GM21447 (cell line): ENCODE data around the gene AUTS2.
"Not testable (repeated sequence)": the region's sequence is repeated elsewhere in the genome, so short reads cannot be mapped to it uniquely, and the experiment has no call there.

ENCODE experiments used
- ATAC-seq: cut with Tn5 transposase; IDR thresholded peaks from one replicate; pipeline ENCODE4 v1.9.1; 2021; ENCODE audit not compliant: unreplicated experiment

Gene AUTS2

GRCh38 chr7:70712942-70713341, 1114.7 kb downstream of the AUTS2 start:
- no peak for ATAC-seq

DNA sequence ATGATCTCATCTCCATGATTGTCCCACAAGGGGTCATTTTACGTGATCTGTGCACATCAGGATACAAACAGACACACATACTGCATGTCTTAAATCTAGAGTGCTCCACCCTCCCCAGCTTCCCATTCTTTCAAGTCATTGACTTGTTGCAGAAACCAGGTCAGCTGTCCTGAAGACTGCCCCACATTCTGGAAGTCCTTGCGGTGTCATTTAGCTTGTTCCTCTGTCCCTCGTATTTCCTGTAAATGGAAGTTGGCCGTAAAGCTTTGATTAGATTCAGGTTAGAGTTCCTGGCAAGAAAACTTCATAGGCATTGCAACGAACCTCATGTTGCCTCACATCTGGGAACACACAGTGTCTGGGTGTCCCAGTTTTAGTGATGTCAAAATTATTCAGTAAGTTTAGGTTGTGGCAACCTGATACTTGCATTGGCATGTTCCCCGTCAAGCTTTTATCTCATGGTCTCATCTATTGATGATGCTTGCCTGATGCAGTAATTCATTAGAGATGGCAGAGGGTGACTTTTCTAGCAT, 1116.3 kb downstream of the AUTS2 start:
- no peak for ATAC-seq

DNA sequence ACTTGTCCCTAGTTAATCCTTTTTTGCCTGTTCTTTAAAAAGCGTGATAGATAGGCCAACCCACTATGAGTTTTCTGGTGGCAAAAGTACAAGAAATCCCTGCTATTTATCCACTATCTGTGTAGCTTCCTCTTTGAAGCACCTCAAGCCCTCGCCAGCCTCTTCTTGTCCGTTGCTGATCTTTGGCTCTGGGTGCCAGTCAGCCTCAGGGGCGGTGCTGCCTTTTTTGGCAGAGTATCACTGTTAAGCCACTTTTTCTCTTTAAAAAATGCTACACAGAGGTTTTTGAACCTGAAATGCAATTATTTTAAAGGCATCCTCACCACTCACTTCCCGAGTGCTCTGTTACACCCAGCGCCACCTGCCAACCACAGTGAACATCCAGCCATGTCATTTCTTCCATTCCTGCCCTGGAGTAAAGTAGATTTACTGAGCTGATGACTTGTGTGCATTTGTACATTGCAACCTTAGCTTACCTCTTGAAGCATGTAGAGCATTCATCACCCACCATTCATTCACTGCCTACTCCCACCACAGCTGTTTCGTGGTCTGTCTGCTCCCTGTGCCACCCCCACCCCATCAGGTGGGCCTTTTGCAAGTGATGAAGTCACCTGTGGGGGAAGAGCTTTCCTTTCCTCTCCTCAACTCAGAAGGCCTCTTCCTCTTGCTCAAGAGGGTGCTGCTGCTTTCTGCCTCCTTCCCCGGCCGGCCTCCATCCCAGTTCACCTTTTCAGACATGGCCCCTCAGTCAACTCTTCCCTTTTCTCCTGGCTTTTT, 1119.5 kb downstream of the AUTS2 start:
- no peak for ATAC-seq

GRCh38 chr7:70719125-70719524, 1120.8 kb downstream of the AUTS2 start:
- no peak for ATAC-seq

GRCh38 chr7:70720191-70720873, 1122.1 kb downstream of the AUTS2 start:
- no peak for ATAC-seq

DNA sequence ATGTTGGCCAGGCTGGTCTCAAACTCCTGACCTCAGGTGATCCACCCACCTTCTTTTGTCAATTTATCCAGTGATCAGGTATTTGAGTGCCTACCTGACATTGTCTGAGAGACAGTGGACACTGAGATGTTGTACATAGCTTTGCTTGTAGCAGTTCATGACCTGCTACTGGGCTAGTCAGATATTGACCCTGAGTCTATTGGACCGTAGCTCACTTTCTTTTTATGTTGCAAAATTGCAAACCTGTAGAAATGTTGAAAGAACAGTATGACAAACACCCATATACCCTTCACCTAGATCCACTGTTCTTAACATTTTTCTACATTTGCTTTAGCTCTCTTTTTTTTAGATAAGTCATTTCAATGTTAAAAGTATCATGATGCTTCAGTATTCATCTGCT, 1123.2 kb downstream of the AUTS2 start:
- ATAC-seq = no peak

DNA sequence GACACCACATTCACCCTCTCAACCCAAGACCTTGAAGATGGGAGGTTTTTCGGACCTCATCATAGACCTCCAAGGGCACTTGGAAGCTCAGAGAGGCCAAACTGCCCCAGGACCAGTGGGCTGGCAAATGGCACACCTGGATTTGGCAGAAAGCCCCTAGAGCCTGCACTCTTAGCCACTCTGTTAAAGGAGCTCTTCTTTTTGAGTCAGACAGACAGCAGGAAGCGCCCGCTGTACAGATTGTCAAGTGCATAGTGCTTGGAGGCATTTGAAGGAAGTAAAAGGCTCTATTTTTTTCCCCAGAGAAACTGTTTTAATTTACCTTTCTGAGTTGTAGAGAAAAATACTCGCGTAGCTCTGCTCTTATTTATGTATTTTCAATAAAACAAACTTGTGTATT, 1125.1 kb downstream of the AUTS2 start:
- ATAC-seq = no peak

DNA sequence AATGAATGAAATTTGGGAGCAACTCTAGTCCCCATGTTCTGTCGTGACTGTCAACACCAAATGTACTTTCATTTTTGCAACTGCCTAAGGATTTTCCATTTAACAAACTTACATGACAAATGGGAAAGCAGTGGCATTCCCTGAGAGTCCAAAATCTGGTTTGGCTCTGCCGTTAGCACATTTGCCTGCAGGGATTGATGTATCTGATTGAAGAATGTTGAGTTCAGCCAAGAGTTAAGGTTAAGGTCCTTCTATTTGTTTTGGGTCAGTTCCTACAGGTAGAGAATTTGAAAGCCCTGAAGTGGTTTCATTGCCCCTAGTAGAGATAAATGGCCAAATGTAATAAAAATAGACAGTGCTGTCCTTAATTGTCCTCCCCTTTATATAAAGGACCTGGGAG, 1127.2 kb downstream of the AUTS2 start:
- no peak for ATAC-seq

GRCh38 chr7:70726294-70726693, 1128.0 kb downstream of the AUTS2 start:
- ATAC-seq = no peak

GRCh38 chr7:70726951-70727378, 1128.7 kb downstream of the AUTS2 start:
- peak; percentile 73 for ATAC-seq

GRCh38 chr7:70727861-70728260, 1129.6 kb downstream of the AUTS2 start:
- ATAC-seq = no peak

DNA sequence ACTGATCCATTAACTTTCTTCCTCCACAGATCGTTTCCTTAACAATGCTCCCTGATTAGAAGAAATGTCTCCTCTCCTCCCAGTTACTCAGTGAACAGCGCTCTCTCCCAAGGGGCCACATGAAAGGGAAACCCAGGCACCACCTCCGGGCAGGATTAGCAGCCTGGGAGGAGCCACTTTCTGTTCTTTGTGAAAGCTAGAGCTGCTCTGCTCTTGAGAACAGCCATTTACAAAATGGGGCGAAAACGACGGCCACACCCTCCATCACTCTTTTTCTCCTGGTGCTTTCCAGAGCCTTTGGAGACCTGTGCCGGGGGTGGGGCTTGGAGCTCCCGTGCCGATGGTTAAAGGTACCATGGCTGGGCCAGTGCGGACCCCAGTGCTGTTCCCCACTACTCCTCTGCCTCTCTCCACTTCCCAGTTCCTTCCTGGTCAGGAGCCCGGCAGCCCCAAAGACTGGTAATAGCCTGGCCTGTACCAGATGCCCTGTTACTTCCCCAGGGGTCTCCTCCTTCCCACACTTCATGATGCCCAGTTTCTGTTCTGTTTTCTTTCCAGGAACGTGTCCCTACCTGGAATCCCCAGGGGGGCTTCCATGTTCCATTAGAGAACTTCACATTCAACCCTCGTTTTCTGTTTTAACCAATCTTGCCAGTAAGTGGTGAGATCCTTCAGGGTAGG, 1130.7 kb downstream of the AUTS2 start:
- no peak for ATAC-seq

GRCh38 chr7:70729553-70730157, 1131.4 kb downstream of the AUTS2 start:
- ATAC-seq = not testable (repeated sequence)

DNA sequence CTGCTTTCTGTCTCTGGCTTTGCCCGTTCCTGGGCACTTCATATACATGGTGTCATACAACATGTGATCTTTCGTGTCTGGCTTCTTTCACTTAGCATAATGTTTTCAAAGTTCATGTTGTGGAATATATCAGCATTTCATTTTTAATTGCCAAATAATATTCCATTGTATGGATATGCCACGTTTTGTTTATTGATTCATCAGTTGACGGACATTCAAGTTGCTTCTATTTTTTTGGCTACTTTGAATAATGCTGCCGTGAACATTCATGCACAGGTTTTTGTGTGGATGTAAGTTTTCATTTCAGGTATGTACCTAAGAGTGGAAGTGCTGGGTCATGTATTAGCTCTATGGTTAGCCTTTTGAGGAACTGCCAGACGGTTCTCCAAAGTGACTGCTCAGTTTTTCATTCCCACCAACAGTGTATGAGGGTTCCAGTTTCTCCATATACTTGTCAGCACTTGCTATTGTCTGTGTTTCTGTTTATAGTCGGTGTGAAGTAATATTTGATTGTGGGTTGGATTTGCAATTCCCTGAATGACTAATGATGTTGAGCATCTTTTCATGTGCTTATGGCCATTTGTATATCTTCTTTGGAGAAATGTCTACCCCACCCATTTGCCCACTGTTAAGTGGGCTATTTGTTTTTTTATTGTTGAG, 1132.3 kb downstream of the AUTS2 start:
- no peak for ATAC-seq

DNA sequence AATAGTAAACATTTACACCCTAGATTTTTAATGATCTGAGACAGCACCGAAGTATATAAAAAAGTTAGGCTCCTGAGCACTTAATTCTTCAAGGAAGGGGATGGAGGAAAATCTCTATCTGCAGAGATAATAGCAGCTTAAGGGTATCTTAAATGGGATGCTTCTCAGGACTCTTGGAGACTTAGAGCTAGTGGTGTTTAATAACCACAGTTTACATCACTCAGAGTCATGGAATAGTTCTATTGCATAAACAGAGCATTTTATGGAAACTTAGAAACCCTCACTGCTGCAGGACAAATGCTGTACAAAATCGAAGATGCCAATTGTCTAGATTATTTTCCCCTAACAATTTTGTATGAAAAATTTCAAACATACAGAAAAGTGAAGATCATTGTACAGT, 1134.8 kb downstream of the AUTS2 start:
- no peak for ATAC-seq

DNA sequence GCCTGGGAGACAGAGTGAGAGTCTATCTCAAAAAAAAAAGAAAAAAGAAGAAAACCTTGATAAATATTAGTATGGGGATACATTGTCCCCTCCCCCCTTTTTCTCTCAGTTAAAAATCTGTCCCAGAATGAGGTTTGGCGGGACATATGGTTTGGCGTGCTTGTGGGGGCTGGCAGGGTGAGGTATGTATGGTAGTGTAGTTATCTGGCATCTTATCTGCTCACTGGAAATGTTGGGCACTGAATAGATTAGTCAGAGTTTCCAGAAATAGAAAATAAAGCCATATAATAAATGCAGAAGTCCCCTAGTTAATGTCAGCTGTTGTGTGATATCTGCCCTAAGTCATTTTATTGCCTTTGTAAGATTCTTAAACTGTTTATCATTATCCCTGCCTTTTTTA, 1136.1 kb downstream of the AUTS2 start:
- ATAC-seq = no peak

DNA sequence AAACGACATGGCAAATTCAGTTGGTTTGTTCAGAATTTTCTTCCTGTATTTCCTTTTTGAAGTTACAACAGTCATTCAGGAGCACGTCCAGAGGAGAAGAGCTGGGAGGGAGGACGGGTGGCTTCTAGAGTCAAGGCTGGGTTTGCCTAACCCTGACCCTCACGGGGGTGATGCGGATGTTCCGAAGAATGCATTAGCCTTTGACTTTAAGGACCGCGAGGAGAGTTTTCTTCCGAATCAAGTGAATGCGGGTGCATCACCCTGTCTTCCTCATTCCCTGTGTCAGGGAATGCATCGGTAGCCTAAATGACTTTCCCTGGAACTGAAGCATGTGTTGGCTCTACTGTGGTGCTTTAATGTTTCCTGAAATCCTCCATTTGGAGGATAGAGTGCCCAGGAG, 1137.0 kb downstream of the AUTS2 start:
- ATAC-seq = no peak

DNA sequence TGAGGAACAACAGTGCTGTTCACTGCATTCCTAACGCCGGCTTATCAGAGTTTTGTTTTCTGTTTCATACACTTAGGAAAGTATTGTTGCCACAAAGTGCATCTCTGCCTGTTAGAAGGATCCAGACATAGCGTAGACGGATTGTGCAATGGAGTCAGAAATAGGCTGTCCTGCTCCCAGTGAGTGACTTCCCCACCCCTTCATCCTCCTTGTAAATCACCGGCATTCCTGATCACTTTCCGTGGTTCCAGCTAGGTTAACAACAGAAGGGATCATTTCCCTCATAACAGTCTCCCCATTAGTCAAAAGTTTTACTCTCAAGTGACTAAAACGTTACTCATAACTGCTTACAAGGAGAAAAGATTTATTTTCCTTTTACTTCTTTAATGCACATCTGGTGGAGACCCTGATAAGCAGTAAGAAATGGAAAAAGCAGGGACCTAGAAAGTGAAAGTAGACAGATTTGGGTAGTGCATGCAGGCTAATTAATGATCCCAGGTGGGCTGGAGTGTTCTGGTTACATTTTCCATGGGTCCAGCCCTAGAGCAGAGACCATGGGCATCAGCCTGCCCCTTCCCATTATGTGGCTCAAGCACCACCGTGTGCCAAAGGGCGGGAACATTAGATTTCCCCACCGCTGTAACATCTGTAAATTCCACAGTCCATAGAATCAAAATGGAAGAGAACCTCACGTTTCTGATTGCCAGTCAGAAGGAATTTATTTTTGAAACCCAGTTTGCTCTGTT, 1138.6 kb downstream of the AUTS2 start:
- ATAC-seq = no peak

GRCh38 chr7:70738151-70738885, 1140.0 kb downstream of the AUTS2 start:
- no peak for ATAC-seq
